Stimulated activated CD8-positive, alpha-beta memory T cell treated with anti-CD3 and anti-CD28 coated beads, Interleukin-4, amount 100 ng/mL, for 1 hour (primary cell): ENCODE measurements around the gene RCN2.
A peak's percentile ranks its signal among the peaks of the same experiment; 100 is the strongest.

Experiments used
- DNase-seq, 2 donors: peaks; one replicate each; pipeline ENCODE4 v3.0.0-alpha.2; 2020; ENCODE audit warnings: low read depth in 2 of 2, low spot score in 1 of 2

The RCN2 gene

GRCh38 chr15:76994001-76994400 lies 62.5 kb downstream of the RCN2 start:
- DNase-seq = peak in 1 of 2 donors; percentile 46

- DNase-seq = no peak
These were observed 62.9 kb downstream of the RCN2 start for GRCh38 chr15:76994496-76994895.

GRCh38 chr15:76994971-76995945 lies 63.7 kb downstream of the RCN2 start, which contains the start of gene PSTPIP1:
Gene PSTPIP1, plus strand, starts transcription at chr15:76995126. Its CDS starts 448 bp downstream, at chr15:76995574.
- no peak for DNase-seq

GRCh38 chr15:76996076-76996525 lies 64.6 kb downstream of the RCN2 start:
- DNase-seq = no peak

GRCh38 chr15:76996526-76997401 lies 65.2 kb downstream of the RCN2 start:
- no peak for DNase-seq

- no peak for DNase-seq
These were observed 67.2 kb downstream of the RCN2 start for GRCh38 chr15:76998663-76999285.

GRCh38 chr15:76999996-77000395 lies 68.4 kb downstream of the RCN2 start:
- no peak for DNase-seq

- no peak for DNase-seq
These were observed 69.8 kb downstream of the RCN2 start for GRCh38 chr15:77001351-77001750.

- no peak for DNase-seq
These were observed 70.4 kb downstream of the RCN2 start for GRCh38 chr15:77001966-77002365.

- no peak for DNase-seq
These were observed 70.9 kb downstream of the RCN2 start for GRCh38 chr15:77002436-77002835.

- no peak for DNase-seq
These were observed 71.7 kb downstream of the RCN2 start for GRCh38 chr15:77002954-77003912.
